Prostate gland (tissue), 2 donors: ENCODE results near the gene C11orf21. TPM values are rescaled to one million over a fixed set of nuclear protein-coding genes. Genes with fewer than 3 reads are reported as not detected.

Experiments used
- DNase-seq: peaks from one replicate; pipeline ENCODE4 v3.0.0-alpha.2; 2019; ENCODE audit warnings: low spot score
- H3K27ac ChIP-seq, 2 donors: fragments of 200-600 bp; sonication (generic); 2 replicates each; pipeline ENCODE4 v1.5.1; 2017 to 2019
- H3K27me3 ChIP-seq: fragments of 200-600 bp; sonication (generic); replicated peaks from 2 replicates; pipeline ENCODE4 v1.5.1; 2019; ENCODE audit not compliant: insufficient read depth
- H3K36me3 ChIP-seq, 2 donors: fragments of 200-600 bp; sonication (generic); 1 replicate in 1 of 2; 2 replicates in 1 of 2; pipeline versions ENCODE4 v1.5.1 to v1.8.1; 2017 to 2019
- H3K4me1 ChIP-seq: fragments of 200-600 bp; sonication (generic); replicated peaks from 2 replicates; pipeline ENCODE4 v1.5.1; 2019
- H3K4me3 ChIP-seq, 2 donors: fragments of 200-600 bp; sonication (generic); 2 replicates each; pipeline ENCODE4 v1.5.1; 2017 to 2019
- H3K9me3 ChIP-seq: fragments of 200-600 bp; sonication (generic); 2 replicates; pipeline ENCODE4 v1.5.1; 2017
- POLR2A ChIP-seq: fragments of 450-650 bp; IDR thresholded peaks from one replicate; pipeline ENCODE4 v1.6.1; 2016; ENCODE audit warnings: antibody characterized with exemption, mild to moderate bottlenecking
- POLR2AphosphoS5 ChIP-seq: sonication (generic); formaldehyde crosslinking; IDR thresholded peaks from one replicate; pipeline ENCODE4 v1.6.1; 2017; ENCODE audit warnings: antibody characterized with exemption
- WGBS: methylation state at CpG from one replicate; pipeline ENCODE4 v1.1.5; 2018; 5-methylcytosine and 5-hydroxymethylcytosine counted together
- intact Hi-C: fragments of 100-400 bp; cut with DNase I; formaldehyde crosslinking; loops from one replicate; pipeline ENCODE4 v1.14.2; 2022
- total RNA-seq, 2 donors: library from RNA; depleted of rRNA; stranded (reverse); fragments of >200 nt; gene quantifications; one replicate each; pipeline ENCODE4 v1.1.0, GENCODE V29; 2016
- TF ChIP-seq, protein P1 (sequence below), 4 experiments: fragments of 200-600 bp in 2 of 4; fragments of 450-650 bp in 2 of 4; sonication (generic) in 2 of 4; IDR thresholded peaks; 1 replicate in 3 of 4; 2 replicates in 1 of 4; pipeline ENCODE4 v1.5.1; 2016 to 2019; ENCODE audit warnings: antibody characterized with exemption in 4 of 4, mild to moderate bottlenecking in 2 of 4, moderate library complexity in 2 of 4

The C11orf21 gene
- total RNA-seq, 2 donors from 2014 or later = 0.85 TPM; not detected in 1

DNA sequence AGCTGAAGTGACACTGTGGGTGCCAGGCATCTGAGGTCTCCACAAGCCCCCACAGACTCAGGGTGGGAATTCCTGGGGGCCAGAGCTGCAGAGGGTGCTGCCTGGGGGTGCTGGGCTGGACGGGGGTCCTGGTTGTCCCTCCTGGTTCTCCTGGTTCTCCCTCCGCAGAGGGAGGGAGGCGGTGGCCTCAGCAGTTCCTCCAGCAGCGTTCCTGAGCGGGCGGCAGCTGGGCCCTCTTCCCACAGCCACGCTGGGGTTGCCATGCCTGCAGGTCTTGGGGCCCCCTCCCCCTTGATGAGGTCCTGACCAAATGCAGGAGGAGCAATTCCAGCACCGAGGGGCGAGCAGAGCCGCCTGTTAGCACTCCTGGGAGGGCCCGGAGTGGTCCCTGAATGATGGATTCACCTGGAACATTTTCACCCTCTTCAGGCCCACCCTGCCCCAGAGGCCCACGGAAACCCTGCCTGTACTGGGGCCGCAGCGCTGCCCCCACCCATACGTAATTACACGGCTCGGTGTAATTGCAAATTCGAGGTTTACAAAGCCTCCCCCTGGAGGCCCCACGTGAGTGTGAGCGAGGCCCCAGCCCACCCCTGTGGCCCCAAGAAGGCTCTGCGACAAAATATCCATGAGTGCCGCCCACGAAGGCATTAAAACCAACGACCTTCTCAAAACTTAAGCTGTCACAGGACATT lies 635 bp downstream of the C11orf21 start:
- WGBS = 67% methylated on average over 22 of the region's 24 CpGs
- intact Hi-C loops = loop anchor here (5.0 kb wide), 1 partner anchor 109 kb away; no protein-coding TSS in a partner anchor
- TF ChIP-seq POLR2AphosphoS5 (no peak), POLR2A (no peak)
- TF ChIP-seq, protein P1, sequence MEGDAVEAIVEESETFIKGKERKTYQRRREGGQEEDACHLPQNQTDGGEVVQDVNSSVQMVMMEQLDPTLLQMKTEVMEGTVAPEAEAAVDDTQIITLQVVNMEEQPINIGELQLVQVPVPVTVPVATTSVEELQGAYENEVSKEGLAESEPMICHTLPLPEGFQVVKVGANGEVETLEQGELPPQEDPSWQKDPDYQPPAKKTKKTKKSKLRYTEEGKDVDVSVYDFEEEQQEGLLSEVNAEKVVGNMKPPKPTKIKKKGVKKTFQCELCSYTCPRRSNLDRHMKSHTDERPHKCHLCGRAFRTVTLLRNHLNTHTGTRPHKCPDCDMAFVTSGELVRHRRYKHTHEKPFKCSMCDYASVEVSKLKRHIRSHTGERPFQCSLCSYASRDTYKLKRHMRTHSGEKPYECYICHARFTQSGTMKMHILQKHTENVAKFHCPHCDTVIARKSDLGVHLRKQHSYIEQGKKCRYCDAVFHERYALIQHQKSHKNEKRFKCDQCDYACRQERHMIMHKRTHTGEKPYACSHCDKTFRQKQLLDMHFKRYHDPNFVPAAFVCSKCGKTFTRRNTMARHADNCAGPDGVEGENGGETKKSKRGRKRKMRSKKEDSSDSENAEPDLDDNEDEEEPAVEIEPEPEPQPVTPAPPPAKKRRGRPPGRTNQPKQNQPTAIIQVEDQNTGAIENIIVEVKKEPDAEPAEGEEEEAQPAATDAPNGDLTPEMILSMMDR (IDR thresholded peaks at IDR 0.05) = no peak
- no peaks in the 10 kb centered on the region for H3K4me1 ChIP-seq
- no peak for DNase-seq
- no peaks in the 10 kb centered on the region for H3K36me3 ChIP-seq
- H3K4me3 ChIP-seq = no peak overlapping the region
- no peaks in the 10 kb centered on the region for H3K9me3 ChIP-seq
- no peaks in the 10 kb centered on the region for H3K27me3 ChIP-seq
- no peak overlapping the region for H3K27ac ChIP-seq

DNA sequence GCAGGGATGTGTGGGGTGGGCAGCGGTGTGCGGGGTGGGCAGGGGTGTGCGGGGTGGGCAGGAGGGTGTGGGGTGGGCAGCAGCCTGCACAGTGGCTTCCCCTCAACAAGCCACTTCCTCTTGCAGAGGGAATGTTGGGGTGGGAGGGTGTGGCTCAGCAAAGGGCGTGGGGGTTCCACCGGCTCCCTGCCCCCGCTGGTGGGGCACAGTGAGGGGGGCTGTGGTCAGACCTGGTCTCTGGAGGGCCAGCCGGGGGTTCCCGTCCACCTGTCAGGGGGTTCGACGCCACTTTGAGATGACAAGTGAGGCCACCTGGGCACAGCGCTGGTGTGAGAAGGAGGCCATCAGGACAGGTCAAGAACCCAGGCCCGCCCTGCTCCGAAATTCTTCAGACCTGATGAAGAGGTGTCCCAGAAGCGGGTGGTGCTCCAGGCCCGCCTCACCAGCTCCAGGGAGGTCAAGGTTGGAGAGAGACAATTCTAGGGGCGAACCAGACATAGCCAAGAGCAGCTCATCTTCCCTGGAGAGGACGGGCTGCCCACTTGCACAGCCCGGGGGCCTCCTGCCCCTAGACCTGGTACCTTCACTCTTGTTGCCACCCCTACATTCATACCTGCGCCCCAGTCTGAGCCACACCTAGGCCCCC lies 1.3 kb downstream of the C11orf21 start:
- 69% methylated on average over 19 of the region's 19 CpGs for WGBS
- TF ChIP-seq, protein P1 (IDR thresholded peaks at IDR 0.05) = no peak
- TF ChIP-seq POLR2A = no peak
- no peak for TF ChIP-seq POLR2AphosphoS5
- H3K36me3 ChIP-seq = no peaks in the 10 kb centered on the region
- no peak for DNase-seq
- intact Hi-C loops = loop anchor here (5.0 kb wide), 1 partner anchor 108 kb away; no protein-coding TSS in a partner anchor
- no peak overlapping the region for H3K4me3 ChIP-seq
- H3K4me1 ChIP-seq = no peaks in the 10 kb centered on the region
- no peaks in the 10 kb centered on the region for H3K27me3 ChIP-seq
- no peak overlapping the region for H3K27ac ChIP-seq
- no peaks in the 10 kb centered on the region for H3K9me3 ChIP-seq

DNA sequence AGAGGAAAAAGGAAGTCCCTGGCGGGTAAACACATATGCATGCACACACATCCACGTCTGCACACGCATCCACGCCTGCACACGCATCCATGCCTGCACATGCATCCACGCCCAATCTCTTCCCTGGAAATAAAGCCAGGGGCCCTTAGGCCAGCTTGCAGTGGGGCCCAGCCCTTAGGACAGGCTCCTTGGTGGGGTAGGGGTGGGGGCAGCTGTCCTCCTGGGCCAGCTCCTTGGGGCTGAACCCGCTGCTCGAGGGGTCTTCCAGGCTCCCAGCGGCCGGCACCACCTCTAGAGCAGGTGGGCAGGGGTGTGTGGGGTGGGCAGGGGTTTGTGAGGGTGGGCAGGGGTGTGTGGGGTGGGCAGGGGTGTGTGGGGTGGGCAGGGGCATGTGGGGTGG lies 1.9 kb downstream of the C11orf21 start:
- Histone ChIP-seq H3K9me3 (no peaks in the 10 kb centered on the region), H3K27ac (no peak overlapping the region), H3K4me3 (no peak overlapping the region), H3K4me1 (no peaks in the 10 kb centered on the region), H3K27me3 (no peaks in the 10 kb centered on the region), H3K36me3 (no peaks in the 10 kb centered on the region)
- DNase-seq = no peak
- no peak for TF ChIP-seq POLR2AphosphoS5
- TF ChIP-seq, protein P1 (IDR thresholded peaks at IDR 0.05) = no peak
- TF ChIP-seq POLR2A = no peak
- 78% methylated on average over 7 of the region's 10 CpGs for WGBS
- intact Hi-C loops = loop anchor here (5.0 kb wide), 1 partner anchor 107 kb away; no protein-coding TSS in a partner anchor

DNA sequence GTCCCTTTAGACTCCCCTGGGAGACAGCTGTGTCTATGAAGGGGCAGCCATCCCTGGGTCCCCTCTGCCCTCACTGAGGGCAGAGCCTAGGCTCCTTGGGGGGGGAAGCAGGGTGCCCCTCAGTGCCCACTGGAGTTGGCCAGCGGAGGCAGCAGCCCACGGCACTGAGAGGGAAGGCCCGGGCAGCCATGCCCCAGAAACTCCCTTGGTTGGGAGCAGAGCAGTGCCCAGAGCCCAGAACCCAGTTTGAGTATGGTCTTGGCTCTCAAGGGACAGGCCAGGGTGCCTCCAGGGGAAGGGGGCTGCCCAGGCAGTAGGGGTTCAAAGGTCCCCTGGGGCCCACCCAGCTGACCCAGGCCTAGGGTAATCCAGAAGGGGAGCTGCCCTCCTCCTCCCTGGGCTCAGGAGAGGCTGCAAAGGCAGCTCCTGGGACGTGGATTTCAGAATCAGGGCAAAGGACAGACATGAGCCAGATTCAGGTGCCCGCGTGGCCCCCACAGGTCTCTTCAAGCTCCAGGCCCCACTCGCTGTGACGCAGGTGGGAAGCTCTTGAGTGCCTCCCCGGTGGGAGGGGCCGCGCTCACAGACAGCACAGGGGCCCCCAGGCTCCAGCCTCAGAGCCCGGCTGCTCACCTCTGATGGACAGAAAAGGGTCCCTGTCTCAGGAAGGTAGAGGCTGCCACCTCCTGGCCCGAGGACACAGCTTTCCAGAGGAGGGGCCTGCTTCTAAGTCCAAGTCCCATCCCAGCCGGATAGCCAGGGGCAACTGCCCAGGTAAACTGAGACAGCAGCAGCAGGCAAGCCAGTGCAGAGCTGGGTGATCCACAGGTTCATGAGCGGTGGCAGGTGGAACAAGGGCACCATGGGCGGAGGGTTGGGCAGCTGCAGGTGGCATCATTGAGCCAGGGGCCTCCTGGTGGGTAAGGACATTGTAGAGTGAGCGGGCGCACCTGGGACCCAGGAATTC lies 2.6 kb downstream of the C11orf21 start:
- TF ChIP-seq POLR2A (no peak), POLR2AphosphoS5 (no peak)
- TF ChIP-seq, protein P1 (IDR thresholded peaks at IDR 0.05) = peak in 3 of 4 experiments; percentile 59 to 87 (median 82)
- Histone ChIP-seq H3K36me3 (no peaks in the 10 kb centered on the region), H3K4me1 (no peaks in the 10 kb centered on the region), H3K4me3 (no peak overlapping the region), H3K27ac (no peak overlapping the region), H3K27me3 (no peaks in the 10 kb centered on the region), H3K9me3 (no peaks in the 10 kb centered on the region)
- 32% methylated on average over 12 of the region's 18 CpGs for WGBS
- peak; percentile 58 for DNase-seq
- intact Hi-C loops = no loop called here
